ENCODE data around the gene PEBP1.

The PEBP1 gene

GRCh38 chr12:118193958-118194357 lies 58.0 kb downstream of the PEBP1 start:
- no peak for DNase-seq (ENCODE audit: low spot score)

Data from COLO829 (cell line).